ENCODE measurements around the gene KLHL12. TPM values are rescaled to one million over a fixed set of nuclear protein-coding genes. Genes with fewer than 3 reads are reported as not detected.
A peak's percentile ranks its signal among the peaks of the same experiment; 100 is the strongest.

Gene KLHL12
- total RNA-seq (10 to 100 TPM; 18.8 to 22.7 (median 22.0) TPM), total RNA-seq (29.1 to 96.5 (median 43.8) reads per million in 29 experiments)
- 24.2 TPM for total RNA-seq (2013)

GRCh38 chr1:202926581-202927491 is at the start of gene KLHL12:
Gene KLHL12, minus strand, starts transcription at chr1:202927234. Its CDS starts 2,072 bp downstream, at chr1:202925162.
- peaks cover 0 to 3% of the 10 kb centered on the region in 2 experiments for H3K27me3 ChIP-seq (replicated peaks in 1 of 2; ENCODE audit: control insufficient read depth in 2 of 2, extremely low read depth in 1 of 2, insufficient read depth in 2 of 2, low read length in 1 of 2)
- H3K4me1 Mint-ChIP-seq, result peaks cover 33 to 34% (median 34%) of the 10 kb centered on the region in 3 donors
- H3K36me3 ChIP-seq (ENCODE audit: control insufficient read depth in 2 of 2, extremely low read depth in 1 of 2, insufficient read depth in 1 of 2, low read length in 1 of 2), result peaks cover 0 to 15% of the 10 kb centered on the region in 2 donors
- H3K4me3 Mint-ChIP-seq, result peak within 1 kb of the TSS; percentile 90 to 92 (median 90)
- CTCF ChIA-PET, result interaction anchor here (0.6 to 1.2 kb wide), 12 partner anchors 14 to 410 kb away, joined by 3 to 6 read pairs (median 3); partner anchors contain the start of gene TMEM183A (in 1 of the 2)
- DNase-seq, result peak; percentile 87 to 97 (median 93)
- peak within 1 kb of the TSS; percentile 86 for H3K27ac ChIP-seq (ENCODE audit: low read length)
- no peaks in the 10 kb centered on the region for H3K9me3 Mint-ChIP-seq
- no peaks in the 10 kb centered on the region for H3K27me3 Mint-ChIP-seq
- POLR2A ChIA-PET, result interaction anchor here (0.5 to 0.8 kb wide), 7 partner anchors 14 to 577 kb away, joined by 3 to 6 read pairs (median 4); no protein-coding TSS in a partner anchor
- no peaks in the 10 kb centered on the region for H3K9me3 ChIP-seq
- WGBS (ENCODE audit: insufficient coverage), result 0% methylated on average over 20 of the region's 57 CpGs
- ATAC-seq (replicated peaks in 1 of 4), result peak; percentile 93 to 96 (median 95)
- peaks cover 8 to 17% of the 10 kb centered on the region in 2 experiments for H3K4me1 ChIP-seq (ENCODE audit: control insufficient read depth in 1 of 2, extremely low read depth in 1 of 2, insufficient read depth in 2 of 2, low read length in 2 of 2)
- peak within 1 kb of the TSS; percentile 93 to 96 for H3K4me3 ChIP-seq (ENCODE audit: control insufficient read depth in 1 of 2, extremely low read depth in 1 of 2, low read length in 1 of 2)
- peaks cover 14% of the 10 kb centered on the region for H3K36me3 Mint-ChIP-seq
- peak within 1 kb of the TSS; percentile 91 to 93 for H3K27ac Mint-ChIP-seq

- WGBS (ENCODE audit: insufficient coverage), result no CpG with 5 or more reads among the region's 3 CpGs
- DNase-seq (no peak), ATAC-seq (replicated peaks in 1 of 4) (no peak)
- H3K9me3 ChIP-seq, result no peaks in the 10 kb centered on the region
- H3K4me3 ChIP-seq (ENCODE audit: control insufficient read depth in 1 of 2, extremely low read depth in 1 of 2, low read length in 1 of 2), result no peak overlapping the region
- no peaks in the 10 kb centered on the region for H3K4me1 Mint-ChIP-seq
- H3K27ac ChIP-seq (ENCODE audit: low read length), result no peak overlapping the region
- no peaks in the 10 kb centered on the region for H3K36me3 ChIP-seq (ENCODE audit: control insufficient read depth in 2 of 2, extremely low read depth in 1 of 2, insufficient read depth in 1 of 2, low read length in 1 of 2)
- POLR2A ChIA-PET, result no interaction called here
- CTCF ChIA-PET, result no interaction called here
- H3K36me3 Mint-ChIP-seq, result no peaks in the 10 kb centered on the region
- no peaks in the 10 kb centered on the region for H3K9me3 Mint-ChIP-seq
- no peak overlapping the region for H3K4me3 Mint-ChIP-seq
- H3K4me1 ChIP-seq (ENCODE audit: control insufficient read depth in 1 of 2, extremely low read depth in 1 of 2, insufficient read depth in 2 of 2, low read length in 2 of 2), result no peaks in the 10 kb centered on the region
- peaks cover 29 to 32% of the 10 kb centered on the region in 2 donors for H3K27me3 Mint-ChIP-seq
- H3K27me3 ChIP-seq (replicated peaks in 1 of 2; ENCODE audit: control insufficient read depth in 2 of 2, extremely low read depth in 1 of 2, insufficient read depth in 2 of 2, low read length in 1 of 2), result peaks cover 0 to 10% of the 10 kb centered on the region in 2 experiments
- H3K27ac Mint-ChIP-seq, result no peak overlapping the region
Observed at GRCh38 chr1:202976633-202977032, 49.6 kb upstream of the KLHL12 start.

- Histone ChIP-seq H3K27ac (ENCODE audit: low read length) (no peak overlapping the region), H3K4me1 (ENCODE audit: control insufficient read depth in 1 of 2, extremely low read depth in 1 of 2, insufficient read depth in 2 of 2, low read length in 2 of 2) (no peaks in the 10 kb centered on the region), H3K27me3 (replicated peaks in 1 of 2; ENCODE audit: control insufficient read depth in 2 of 2, extremely low read depth in 1 of 2, insufficient read depth in 2 of 2, low read length in 1 of 2) (peaks cover 0 to 10% of the 10 kb centered on the region in 2 experiments), H3K36me3 (ENCODE audit: control insufficient read depth in 2 of 2, extremely low read depth in 1 of 2, insufficient read depth in 1 of 2, low read length in 1 of 2) (no peaks in the 10 kb centered on the region), H3K4me3 (ENCODE audit: control insufficient read depth in 1 of 2, extremely low read depth in 1 of 2, low read length in 1 of 2) (no peak overlapping the region), H3K9me3 (no peaks in the 10 kb centered on the region)
- POLR2A ChIA-PET, result no interaction called here
- Mint-ChIP-seq H3K36me3 (no peaks in the 10 kb centered on the region), H3K27ac (no peak overlapping the region), H3K9me3 (no peaks in the 10 kb centered on the region), H3K4me1 (no peaks in the 10 kb centered on the region), H3K27me3 (peaks cover 25 to 28% of the 10 kb centered on the region in 2 donors), H3K4me3 (no peak overlapping the region)
- no CpG with 5 or more reads among the region's 3 CpGs for WGBS (ENCODE audit: insufficient coverage)
- ATAC-seq (replicated peaks in 1 of 4) (no peak), DNase-seq (no peak)
- CTCF ChIA-PET, result no interaction called here
Observed at GRCh38 chr1:202974856-202975255, 47.8 kb upstream of the KLHL12 start.

GRCh38 chr1:202972046-202972445 is 45.0 kb upstream of the KLHL12 start:
- H3K27ac Mint-ChIP-seq, result no peak overlapping the region
- no peak for DNase-seq
- ATAC-seq (replicated peaks in 1 of 4), result no peak
- no peaks in the 10 kb centered on the region for H3K9me3 ChIP-seq
- CTCF ChIA-PET, result interaction anchor here in 1 of 2 donors (0.6 kb wide), 1 partner anchor 27 kb away, joined by 3 read pairs; no protein-coding TSS in a partner anchor
- peaks cover 14 to 17% of the 10 kb centered on the region in 2 experiments for H3K4me1 ChIP-seq (ENCODE audit: control insufficient read depth in 1 of 2, extremely low read depth in 1 of 2, insufficient read depth in 2 of 2, low read length in 2 of 2)
- no peak overlapping the region for H3K27ac ChIP-seq (ENCODE audit: low read length)
- H3K36me3 ChIP-seq (ENCODE audit: control insufficient read depth in 2 of 2, extremely low read depth in 1 of 2, insufficient read depth in 1 of 2, low read length in 1 of 2), result no peaks in the 10 kb centered on the region
- POLR2A ChIA-PET, result no interaction called here
- no peaks in the 10 kb centered on the region for H3K9me3 Mint-ChIP-seq
- WGBS (ENCODE audit: insufficient coverage), result 89% methylated on average over 2 of the region's 4 CpGs
- H3K4me3 Mint-ChIP-seq, result no peak overlapping the region
- peaks cover 0 to 5% of the 10 kb centered on the region in 2 experiments for H3K27me3 ChIP-seq (replicated peaks in 1 of 2; ENCODE audit: control insufficient read depth in 2 of 2, extremely low read depth in 1 of 2, insufficient read depth in 2 of 2, low read length in 1 of 2)
- H3K4me3 ChIP-seq (ENCODE audit: control insufficient read depth in 1 of 2, extremely low read depth in 1 of 2, low read length in 1 of 2), result no peak overlapping the region
- H3K36me3 Mint-ChIP-seq, result no peaks in the 10 kb centered on the region
- peaks cover 7 to 9% of the 10 kb centered on the region in 2 donors for H3K27me3 Mint-ChIP-seq
- peaks cover 18 to 19% (median 19%) of the 10 kb centered on the region in 3 donors for H3K4me1 Mint-ChIP-seq

- ChIA-PET POLR2A (interaction anchor here (0.5 to 1.0 kb wide), 2 partner anchors 9 to 41 kb away, joined by 3 read pairs; no protein-coding TSS in a partner anchor), CTCF (interaction anchor here in 1 of 2 donors (1.0 to 1.4 kb wide), 2 partner anchors 38 to 41 kb away, joined by 3 to 9 read pairs; partner anchors contain the start of genes KLHL12 and TMEM183A)
- Mint-ChIP-seq H3K4me1 (peaks cover 29 to 34% (median 33%) of the 10 kb centered on the region in 3 donors), H3K27ac (peak overlapping the region; percentile 88 to 93), H3K27me3 (no peaks in the 10 kb centered on the region), H3K36me3 (peaks cover 5% of the 10 kb centered on the region), H3K4me3 (peak overlapping the region; percentile 10 to 91 (median 21)), H3K9me3 (no peaks in the 10 kb centered on the region)
- DNase-seq (peak in 22 of 35 experiments; percentile 5 to 59 (median 19)), ATAC-seq (replicated peaks in 1 of 4) (peak in 2 of 4 experiments; percentile 24 to 36)
- WGBS (ENCODE audit: insufficient coverage), result no CpG with 5 or more reads among the region's 5 CpGs
- no peak overlapping the region for H3K4me3 ChIP-seq (ENCODE audit: control insufficient read depth in 1 of 2, extremely low read depth in 1 of 2, low read length in 1 of 2)
- peaks cover 2 to 3% of the 10 kb centered on the region in 2 donors for H3K36me3 ChIP-seq (ENCODE audit: control insufficient read depth in 2 of 2, extremely low read depth in 1 of 2, insufficient read depth in 1 of 2, low read length in 1 of 2)
- peaks cover 14 to 28% of the 10 kb centered on the region in 2 experiments for H3K4me1 ChIP-seq (ENCODE audit: control insufficient read depth in 1 of 2, extremely low read depth in 1 of 2, insufficient read depth in 2 of 2, low read length in 2 of 2)
- no peak overlapping the region for H3K27ac ChIP-seq (ENCODE audit: low read length)
- no peaks in the 10 kb centered on the region for H3K9me3 ChIP-seq
- no peaks in the 10 kb centered on the region for H3K27me3 ChIP-seq (replicated peaks in 1 of 2; ENCODE audit: control insufficient read depth in 2 of 2, extremely low read depth in 1 of 2, insufficient read depth in 2 of 2, low read length in 1 of 2)
Observed at GRCh38 chr1:202968895-202969295, 41.9 kb upstream of the KLHL12 start.

- ChIA-PET CTCF (interaction anchor here in 1 of 2 donors (0.9 to 1.4 kb wide), 3 partner anchors 31 to 41 kb away, joined by 3 to 9 read pairs (median 3); partner anchors contain the start of genes KLHL12 and TMEM183A), POLR2A (interaction anchor here (0.5 to 1.0 kb wide), 4 partner anchors 9 to 40 kb away, joined by 3 to 4 read pairs (median 3); no protein-coding TSS in a partner anchor)
- Mint-ChIP-seq H3K4me1 (peaks cover 29 to 34% (median 33%) of the 10 kb centered on the region in 3 donors), H3K36me3 (peaks cover 9% of the 10 kb centered on the region), H3K27ac (peak overlapping the region; percentile 88 to 93), H3K4me3 (peak overlapping the region; percentile 90 to 94 (median 91)), H3K9me3 (no peaks in the 10 kb centered on the region), H3K27me3 (no peaks in the 10 kb centered on the region)
- Histone ChIP-seq H3K9me3 (no peaks in the 10 kb centered on the region), H3K4me1 (ENCODE audit: control insufficient read depth in 1 of 2, extremely low read depth in 1 of 2, insufficient read depth in 2 of 2, low read length in 2 of 2) (peaks cover 14 to 28% of the 10 kb centered on the region in 2 experiments), H3K4me3 (ENCODE audit: control insufficient read depth in 1 of 2, extremely low read depth in 1 of 2, low read length in 1 of 2) (peak overlapping the region in 1 of 2 donors; percentile 81), H3K36me3 (ENCODE audit: control insufficient read depth in 2 of 2, extremely low read depth in 1 of 2, insufficient read depth in 1 of 2, low read length in 1 of 2) (peaks cover 2 to 8% of the 10 kb centered on the region in 2 donors), H3K27ac (ENCODE audit: low read length) (peak overlapping the region; percentile 39), H3K27me3 (replicated peaks in 1 of 2; ENCODE audit: control insufficient read depth in 2 of 2, extremely low read depth in 1 of 2, insufficient read depth in 2 of 2, low read length in 1 of 2) (no peaks in the 10 kb centered on the region)
- DNase-seq (no peak), ATAC-seq (replicated peaks in 1 of 4) (no peak)
- WGBS (ENCODE audit: insufficient coverage), result no CpG with 5 or more reads among the region's 3 CpGs
Observed at GRCh38 chr1:202968351-202968750, 41.3 kb upstream of the KLHL12 start.
